T-helper 17 cell (primary cell): ENCODE data around the gene PPDPF. TPM values are rescaled to one million over a fixed set of nuclear protein-coding genes. Genes with fewer than 3 reads are reported as not detected.
A peak's percentile ranks its signal among the peaks of the same experiment; 100 is the strongest.

Experiments used
- ATAC-seq: fragments of 150-1000 bp; cut with Tn5 transposase; 2 replicates; pipeline ENCODE4 v1.10.0; 2021; ENCODE audit warnings: mild to moderate bottlenecking, moderate library complexity
- DNase-seq, 3 donors: peaks; one replicate each; pipeline versions ENCODE4 v3.0.0 to v3.0.0-alpha.2; 2020 to 2021
- H3K9me3 ChIP-seq: one replicate; pipeline ENCODE4 v1.7.0; 2013; ENCODE audit warnings: low read length, mild to moderate bottlenecking; ENCODE audit not compliant: control insufficient read depth, poor library complexity, severe bottlenecking
- H3K27ac Mint-ChIP-seq: one replicate; pipeline ENCODE4 v1.8.0; 2022; ENCODE audit warnings: mild to moderate bottlenecking, moderate library complexity, mixed read lengths
- H3K27me3 Mint-ChIP-seq: one replicate; pipeline ENCODE4 v1.8.0; 2022; ENCODE audit warnings: mixed read lengths
- H3K36me3 Mint-ChIP-seq: one replicate; pipeline ENCODE4 v1.8.0; 2022; ENCODE audit warnings: low read depth, mixed read lengths
- H3K4me1 Mint-ChIP-seq: one replicate; pipeline ENCODE4 v1.8.0; 2022; ENCODE audit warnings: mild to moderate bottlenecking, mixed read lengths
- H3K4me3 Mint-ChIP-seq: one replicate; pipeline ENCODE4 v1.8.0; 2022; ENCODE audit warnings: mild to moderate bottlenecking, moderate library complexity, mixed read lengths
- total RNA-seq, 4 donors: library from RNA in 2 of 4; stranded (reverse) in 2 of 4; gene quantifications; one replicate each; pipeline ENCODE4 v1.2.3 and lab custom pipeline; 2022 to 2026

PPDPF gene
- total RNA-seq, 2 donors from 2014 or later = 149 to 271 TPM

- no peaks in the 10 kb centered on the region for H3K9me3 ChIP-seq
- no peaks in the 10 kb centered on the region for H3K27me3 Mint-ChIP-seq
- no peak for ATAC-seq
- H3K4me1 Mint-ChIP-seq = peaks cover 9% of the 10 kb centered on the region
- H3K36me3 Mint-ChIP-seq = no peaks in the 10 kb centered on the region
- no peak for DNase-seq
- no peak overlapping the region for H3K27ac Mint-ChIP-seq
- H3K4me3 Mint-ChIP-seq = no peak overlapping the region
These were observed 23.8 kb downstream of the PPDPF start for GRCh38 chr20:63544241-63544957.

- no peak for DNase-seq
- no peaks in the 10 kb centered on the region for H3K9me3 ChIP-seq
- H3K27me3 Mint-ChIP-seq = no peaks in the 10 kb centered on the region
- H3K27ac Mint-ChIP-seq = no peak overlapping the region
- H3K4me1 Mint-ChIP-seq = peaks cover 9% of the 10 kb centered on the region
- ATAC-seq = no peak
- H3K4me3 Mint-ChIP-seq = no peak overlapping the region
- no peaks in the 10 kb centered on the region for H3K36me3 Mint-ChIP-seq
These were observed 24.5 kb downstream of the PPDPF start for GRCh38 chr20:63544958-63545516.

GRCh38 chr20:63545814-63546213 lies 25.2 kb downstream of the PPDPF start:
- H3K27me3 Mint-ChIP-seq = no peaks in the 10 kb centered on the region
- H3K9me3 ChIP-seq = no peaks in the 10 kb centered on the region
- no peak overlapping the region for H3K27ac Mint-ChIP-seq
- no peak overlapping the region for H3K4me3 Mint-ChIP-seq
- H3K36me3 Mint-ChIP-seq = no peaks in the 10 kb centered on the region
- peak; percentile 59 for ATAC-seq
- no peak for DNase-seq
- H3K4me1 Mint-ChIP-seq = peaks cover 9% of the 10 kb centered on the region

GRCh38 chr20:63546256-63546955 lies 25.8 kb downstream of the PPDPF start:
- H3K27ac Mint-ChIP-seq = no peak overlapping the region
- H3K27me3 Mint-ChIP-seq = no peaks in the 10 kb centered on the region
- no peak overlapping the region for H3K4me3 Mint-ChIP-seq
- ATAC-seq = no peak
- no peaks in the 10 kb centered on the region for H3K9me3 ChIP-seq
- no peaks in the 10 kb centered on the region for H3K36me3 Mint-ChIP-seq
- H3K4me1 Mint-ChIP-seq = peaks cover 11% of the 10 kb centered on the region
- no peak for DNase-seq

GRCh38 chr20:63546956-63547724 lies 26.6 kb downstream of the PPDPF start:
- Mint-ChIP-seq H3K27ac (no peak overlapping the region), H3K27me3 (no peaks in the 10 kb centered on the region), H3K4me3 (no peak overlapping the region), H3K36me3 (no peaks in the 10 kb centered on the region), H3K4me1 (peaks cover 12% of the 10 kb centered on the region)
- DNase-seq = no peak
- no peak for ATAC-seq
- H3K9me3 ChIP-seq = no peaks in the 10 kb centered on the region

GRCh38 chr20:63547725-63548480 lies 27.3 kb downstream of the PPDPF start, which contains the start of gene SRMS:
SRMS (minus strand) TSS chr20:63547749; CDS start chr20:63547463, 286 bp downstream.
- peaks cover 17% of the 10 kb centered on the region for H3K4me1 Mint-ChIP-seq
- ATAC-seq = no peak

GRCh38 chr20:63548542-63548941 lies 28.0 kb downstream of the PPDPF start:
- H3K27me3 Mint-ChIP-seq = no peaks in the 10 kb centered on the region
- peaks cover 17% of the 10 kb centered on the region for H3K4me1 Mint-ChIP-seq
- no peaks in the 10 kb centered on the region for H3K9me3 ChIP-seq
- ATAC-seq (no peak), DNase-seq (no peak)
- no peaks in the 10 kb centered on the region for H3K36me3 Mint-ChIP-seq
- no peak overlapping the region for H3K4me3 Mint-ChIP-seq
- H3K27ac Mint-ChIP-seq = no peak overlapping the region

More at GRCh38 chr20:63547725-63548480, 27.3 kb downstream of the PPDPF start, which contains the start of gene SRMS:
- Mint-ChIP-seq H3K27me3 (no peaks in the 10 kb centered on the region), H3K4me3 (no peak within 1 kb of the TSS), H3K36me3 (no peaks in the 10 kb centered on the region), H3K27ac (no peak within 1 kb of the TSS)
- no peak for DNase-seq
- no peaks in the 10 kb centered on the region for H3K9me3 ChIP-seq

GRCh38 chr20:63549019-63549418 lies 28.5 kb downstream of the PPDPF start:
- Mint-ChIP-seq H3K27ac (no peak overlapping the region), H3K4me1 (peaks cover 13% of the 10 kb centered on the region), H3K27me3 (no peaks in the 10 kb centered on the region), H3K36me3 (no peaks in the 10 kb centered on the region), H3K4me3 (no peak overlapping the region)
- H3K9me3 ChIP-seq = no peaks in the 10 kb centered on the region
- DNase-seq = no peak
- ATAC-seq = no peak

- H3K36me3 Mint-ChIP-seq = no peaks in the 10 kb centered on the region
- H3K27me3 Mint-ChIP-seq = no peaks in the 10 kb centered on the region
- DNase-seq = no peak
- H3K9me3 ChIP-seq = no peaks in the 10 kb centered on the region
- no peak overlapping the region for H3K27ac Mint-ChIP-seq
- H3K4me3 Mint-ChIP-seq = no peak overlapping the region
- ATAC-seq = no peak
- H3K4me1 Mint-ChIP-seq = peaks cover 13% of the 10 kb centered on the region
These were observed 29.2 kb downstream of the PPDPF start for GRCh38 chr20:63549679-63550282.

GRCh38 chr20:63551068-63551467 lies 30.5 kb downstream of the PPDPF start:
- Mint-ChIP-seq H3K36me3 (no peaks in the 10 kb centered on the region), H3K4me3 (peak overlapping the region; percentile 55), H3K27ac (no peak overlapping the region), H3K27me3 (no peaks in the 10 kb centered on the region), H3K4me1 (peaks cover 9% of the 10 kb centered on the region)
- DNase-seq = no peak
- no peak for ATAC-seq
- H3K9me3 ChIP-seq = no peaks in the 10 kb centered on the region

- ATAC-seq (peak; percentile 63), DNase-seq (peak; percentile 37 to 48 (median 44))
- no peaks in the 10 kb centered on the region for H3K27me3 Mint-ChIP-seq
- H3K4me3 Mint-ChIP-seq = peak overlapping the region; percentile 82
- H3K36me3 Mint-ChIP-seq = no peaks in the 10 kb centered on the region
- H3K27ac Mint-ChIP-seq = peak overlapping the region; percentile 88
- H3K9me3 ChIP-seq = no peaks in the 10 kb centered on the region
- peaks cover 13% of the 10 kb centered on the region for H3K4me1 Mint-ChIP-seq
These were observed 32.1 kb downstream of the PPDPF start for GRCh38 chr20:63552481-63553249.
